Measurements from ENCODE around the gene KIAA0825. TPM values are rescaled to one million over a fixed set of nuclear protein-coding genes. Genes with fewer than 3 reads are reported as not detected.

Gene KIAA0825
- total RNA-seq, 6 experiments from 2014 or later, result 1.3 to 2.8 (median 1.7) TPM

- H3K36me3 Mint-ChIP-seq (ENCODE audit: low read depth), result no peaks in the 10 kb centered on the region
- no peak for DNase-seq
- no peak for TF ChIP-seq CTCF (IDR thresholded peaks at IDR 0.05)
Measured at GRCh38 chr5:94423411-94423810, 195.0 kb downstream of the KIAA0825 start.

GRCh38 chr5:94422812-94423211, 195.6 kb downstream of the KIAA0825 start:
- Mint-ChIP-seq H3K36me3 (ENCODE audit: low read depth) (no peaks in the 10 kb centered on the region), H3K9me3 (no peaks in the 10 kb centered on the region; the same call in 1 of the 2 replicates), H3K4me3 (no peak overlapping the region), H3K27me3 (ENCODE audit: insufficient read depth) (peaks cover 2% of the 10 kb centered on the region; the same call in 1 of the 2 replicates), H3K27ac (no peak overlapping the region), H3K4me1 (ENCODE audit: low read depth) (no peaks in the 10 kb centered on the region)
- DNase-seq, result no peak
- no peak for TF ChIP-seq CTCF (IDR thresholded peaks at IDR 0.05)

More at GRCh38 chr5:94423411-94423810, 195.0 kb downstream of the KIAA0825 start:
- Mint-ChIP-seq H3K4me1 (ENCODE audit: low read depth) (no peaks in the 10 kb centered on the region), H3K9me3 (no peaks in the 10 kb centered on the region; the same call in 1 of the 2 replicates), H3K27me3 (ENCODE audit: insufficient read depth) (peaks cover 2% of the 10 kb centered on the region; the same call in 1 of the 2 replicates), H3K4me3 (no peak overlapping the region), H3K27ac (no peak overlapping the region)

GRCh38 chr5:94420885-94421284, 197.5 kb downstream of the KIAA0825 start:
- no peak for DNase-seq

GRCh38 chr5:94415798-94416197, 202.6 kb downstream of the KIAA0825 start:
- H3K4me3 Mint-ChIP-seq, result no peak overlapping the region
- H3K36me3 Mint-ChIP-seq (ENCODE audit: low read depth), result no peaks in the 10 kb centered on the region
- H3K27me3 Mint-ChIP-seq (ENCODE audit: insufficient read depth), result peaks cover 2% of the 10 kb centered on the region; the same call in 1 of the 2 replicates
- no peak for DNase-seq
- TF ChIP-seq CTCF (IDR thresholded peaks at IDR 0.05), result no peak
- no peaks in the 10 kb centered on the region for H3K4me1 Mint-ChIP-seq (ENCODE audit: low read depth)
- no peaks in the 10 kb centered on the region for H3K9me3 Mint-ChIP-seq
- no peak overlapping the region for H3K27ac Mint-ChIP-seq

More at GRCh38 chr5:94420885-94421284, 197.5 kb downstream of the KIAA0825 start:
- Mint-ChIP-seq H3K27ac (no peak overlapping the region), H3K27me3 (ENCODE audit: insufficient read depth) (peaks cover 2% of the 10 kb centered on the region; the same call in 1 of the 2 replicates), H3K4me3 (no peak overlapping the region), H3K36me3 (ENCODE audit: low read depth) (no peaks in the 10 kb centered on the region), H3K9me3 (no peaks in the 10 kb centered on the region), H3K4me1 (ENCODE audit: low read depth) (no peaks in the 10 kb centered on the region)
- TF ChIP-seq CTCF (IDR thresholded peaks at IDR 0.05), result no peak

- no peak for TF ChIP-seq CTCF (IDR thresholded peaks at IDR 0.05)
- no peak for DNase-seq
- Mint-ChIP-seq H3K27me3 (ENCODE audit: insufficient read depth) (no peaks in the 10 kb centered on the region), H3K9me3 (peaks cover 5% of the 10 kb centered on the region; the same call in 1 of the 2 replicates), H3K27ac (no peak overlapping the region), H3K4me1 (ENCODE audit: low read depth) (no peaks in the 10 kb centered on the region), H3K36me3 (ENCODE audit: low read depth) (no peaks in the 10 kb centered on the region), H3K4me3 (no peak overlapping the region)
Measured at GRCh38 chr5:94409440-94409839, 209.0 kb downstream of the KIAA0825 start.
